ENCODE results near the gene ABI2.
"Not testable (repeated sequence)": the region's sequence is repeated elsewhere in the genome, so short reads cannot be mapped to it uniquely, and the experiment has no call there.

The ABI2 gene

GRCh38 chr2:203327901-203328759 is at the start of gene ABI2:
Gene ABI2 (plus strand): TSS chr2:203328394. CDS start chr2:203328515, 121 bp downstream.
- DNase-seq: peak; percentile 91

- DNase-seq: no peak
Measured at GRCh38 chr2:203279288-203279687, 48.9 kb upstream of the ABI2 start.

- no peak for DNase-seq
Measured at GRCh38 chr2:203280428-203281064, 47.6 kb upstream of the ABI2 start.

GRCh38 chr2:203282101-203282500 is 46.1 kb upstream of the ABI2 start:
- no peak for DNase-seq

GRCh38 chr2:203286532-203286931 is 41.7 kb upstream of the ABI2 start:
- no peak for DNase-seq

- no peak for DNase-seq
Measured at GRCh38 chr2:203301667-203302066, 26.5 kb upstream of the ABI2 start.

GRCh38 chr2:203302586-203302985 is 25.6 kb upstream of the ABI2 start:
- DNase-seq: not testable (repeated sequence)

GRCh38 chr2:203310688-203311436 is 17.3 kb upstream of the ABI2 start:
- DNase-seq: no peak

- no peak for DNase-seq
Measured at GRCh38 chr2:203326356-203326755, 1.8 kb upstream of the ABI2 start.

- peak; percentile 77 for DNase-seq
Measured at GRCh38 chr2:203327582-203327900, 653 bp upstream of the ABI2 start.

- peak; percentile 57 for DNase-seq
Measured at GRCh38 chr2:203328760-203329540, 756 bp downstream of the ABI2 start.

- no peak for DNase-seq
Measured at GRCh38 chr2:203330434-203330833, 2.2 kb downstream of the ABI2 start.

GRCh38 chr2:203338322-203338721 is 10.1 kb downstream of the ABI2 start:
- no peak for DNase-seq

GRCh38 chr2:203340791-203341487 is 12.7 kb downstream of the ABI2 start:
- DNase-seq: no peak

GRCh38 chr2:203341741-203342310 is 13.6 kb downstream of the ABI2 start:
- DNase-seq: no peak

GRCh38 chr2:203342374-203342773 is 14.2 kb downstream of the ABI2 start:
- DNase-seq: not testable (repeated sequence)

- no peak for DNase-seq
Measured at GRCh38 chr2:203344667-203345066, 16.5 kb downstream of the ABI2 start.

- no peak for DNase-seq
Measured at GRCh38 chr2:203346612-203347011, 18.4 kb downstream of the ABI2 start.

- no peak for DNase-seq
Measured at GRCh38 chr2:203347375-203347774, 19.2 kb downstream of the ABI2 start.

GRCh38 chr2:203352604-203353255 is 24.5 kb downstream of the ABI2 start:
- no peak for DNase-seq

- no peak for DNase-seq
Measured at GRCh38 chr2:203354966-203355365, 26.8 kb downstream of the ABI2 start.
